GM21423 (cell line): ENCODE results near the gene IL1RAPL2.

Experiments used
- ATAC-seq: cut with Tn5 transposase; IDR thresholded peaks from one replicate; pipeline ENCODE4 v1.9.1; 2021; ENCODE audit warnings: mild to moderate bottlenecking, moderate library complexity; ENCODE audit not compliant: unreplicated experiment

The IL1RAPL2 gene

DNA sequence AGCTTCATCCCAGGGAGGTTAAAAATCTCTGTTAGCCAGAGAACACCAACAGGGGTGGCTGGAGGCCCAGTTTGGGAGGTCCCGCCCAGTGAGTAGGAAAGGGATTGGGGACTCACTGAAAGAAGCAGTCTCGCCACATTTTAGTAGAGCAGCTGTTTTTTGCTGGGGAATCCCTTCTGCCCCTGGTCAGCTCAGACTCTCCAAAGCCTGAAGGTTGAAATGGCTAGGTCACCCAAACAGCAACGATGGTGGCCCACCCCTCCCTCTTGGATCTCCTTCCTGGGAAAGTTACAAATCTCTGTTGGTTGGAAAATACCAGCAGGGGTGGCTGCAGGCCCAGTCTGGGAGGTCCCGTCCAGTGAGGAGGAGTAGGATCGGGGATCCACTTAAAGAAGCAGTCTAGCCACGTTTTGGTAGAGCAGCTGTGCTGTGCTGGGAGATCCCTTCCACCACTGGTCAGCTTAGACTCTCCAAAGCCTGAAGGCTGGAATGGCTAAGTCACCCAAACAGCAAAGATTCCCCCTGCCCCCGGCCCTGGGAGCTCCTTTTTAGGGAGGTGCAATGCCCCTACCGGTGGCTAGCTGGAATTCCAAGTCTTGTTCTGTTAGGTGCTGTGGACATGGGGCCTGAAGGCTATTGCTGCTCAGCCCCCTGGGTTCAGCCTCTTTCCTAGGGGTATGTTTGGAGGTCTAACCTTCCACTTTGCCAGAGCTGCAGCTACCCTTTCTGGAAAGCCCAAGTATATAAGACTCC is 694.5 kb downstream of the IL1RAPL2 start:
- no peak for ATAC-seq

- no peak for ATAC-seq
Observed at GRCh38 chrX:105263171-105263570, 697.2 kb downstream of the IL1RAPL2 start.

DNA sequence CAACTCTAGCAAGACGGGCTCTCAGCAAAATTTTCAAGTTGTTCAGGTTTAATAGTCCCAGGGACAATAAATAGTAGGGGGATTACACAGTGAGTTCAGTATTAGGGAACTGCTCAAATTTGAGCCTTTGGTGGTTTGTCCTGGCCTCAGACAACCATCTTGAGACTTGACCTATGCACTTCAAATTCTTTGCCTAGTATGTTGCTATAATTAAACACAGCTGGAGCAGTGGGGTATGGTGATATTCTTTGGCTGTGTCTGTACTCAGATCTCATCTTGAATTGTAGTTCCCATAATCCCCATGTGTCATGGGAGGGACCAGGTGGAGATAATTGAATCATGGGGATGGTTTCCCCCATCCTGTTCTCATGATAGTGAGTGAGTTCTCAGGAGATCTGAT is 697.8 kb downstream of the IL1RAPL2 start:
- no peak for ATAC-seq

GRCh38 chrX:105265093-105265492 is 699.1 kb downstream of the IL1RAPL2 start:
- no peak for ATAC-seq

DNA sequence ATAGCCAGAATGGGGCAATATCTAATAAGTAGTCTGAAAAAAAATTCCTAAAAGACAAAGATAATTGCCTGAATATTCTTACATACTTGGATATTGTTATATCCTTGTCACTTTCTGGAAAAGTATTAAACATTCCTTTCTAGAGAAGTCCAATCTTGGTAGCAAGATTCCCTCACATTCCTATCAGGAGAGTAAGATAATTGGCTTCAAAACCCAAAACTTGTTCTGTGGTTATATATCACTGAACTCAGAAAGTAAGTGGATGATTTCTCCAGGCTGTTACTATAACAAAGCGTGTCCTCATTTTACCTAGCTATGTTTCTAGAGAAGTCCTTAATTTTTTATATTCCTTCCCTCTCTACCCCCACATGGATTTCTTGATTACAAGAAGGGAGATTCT is 700.5 kb downstream of the IL1RAPL2 start:
- no peak for ATAC-seq

DNA sequence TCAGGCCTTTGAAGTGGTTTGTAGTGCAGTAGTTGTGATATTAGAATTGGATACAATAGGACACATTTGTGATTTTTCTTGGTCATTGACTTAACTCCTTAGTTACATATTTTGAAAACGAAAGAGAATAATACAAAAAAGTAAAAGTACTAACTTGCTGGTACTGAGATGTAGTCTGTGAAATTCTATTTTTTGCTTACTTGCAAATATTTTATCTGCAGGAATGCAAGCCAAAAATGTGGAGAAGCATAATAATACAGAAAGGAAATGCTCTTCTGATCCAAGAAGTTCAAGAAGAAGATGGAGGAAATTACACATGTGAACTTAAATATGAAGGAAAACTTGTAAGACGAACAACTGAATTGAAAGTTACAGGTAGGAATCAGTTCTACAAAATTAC is 701.2 kb downstream of the IL1RAPL2 start:
- no peak for ATAC-seq

DNA sequence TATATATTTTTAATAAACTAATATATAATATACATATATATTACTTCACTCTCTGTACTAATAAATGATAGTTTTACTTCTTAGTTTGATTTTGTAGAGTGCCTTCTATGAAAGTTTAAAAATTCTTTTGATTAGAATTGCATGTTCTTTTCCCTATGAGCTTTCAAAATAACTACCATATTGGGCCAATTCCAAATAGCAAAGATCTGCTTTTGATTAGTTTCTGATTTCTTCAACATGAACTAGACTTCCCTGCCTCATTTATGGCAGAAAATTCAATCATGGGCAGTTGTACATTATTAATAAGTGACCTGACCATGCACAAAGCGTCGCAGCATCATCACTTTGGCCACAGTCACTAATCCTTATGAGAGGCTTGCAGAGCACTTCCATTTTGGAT is 703.4 kb downstream of the IL1RAPL2 start:
- ATAC-seq, result no peak

DNA sequence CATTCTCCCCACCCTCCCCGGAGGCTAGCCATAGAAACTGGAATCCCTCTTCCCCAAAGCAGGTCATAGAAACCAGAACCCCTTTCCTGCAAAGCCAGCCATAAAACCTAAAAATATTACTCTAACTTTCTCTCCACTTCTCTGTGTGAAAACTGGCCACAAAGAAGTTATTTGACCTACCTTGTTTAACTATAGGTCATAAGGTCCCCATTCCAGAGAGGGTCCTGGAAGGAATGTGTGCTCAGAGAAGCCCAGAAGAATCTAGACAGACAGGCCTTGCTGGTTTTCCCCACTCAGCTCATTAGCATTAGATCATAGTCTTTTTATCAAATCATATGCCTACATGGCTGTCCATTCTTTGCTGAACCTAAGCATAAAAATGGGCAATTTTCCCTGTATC is 707.3 kb downstream of the IL1RAPL2 start:
- no peak for ATAC-seq

GRCh38 chrX:105274091-105274490 is 708.1 kb downstream of the IL1RAPL2 start:
- no peak for ATAC-seq

GRCh38 chrX:105277132-105277531 is 711.1 kb downstream of the IL1RAPL2 start:
- no peak for ATAC-seq

GRCh38 chrX:105282077-105282476 is 716.1 kb downstream of the IL1RAPL2 start:
- ATAC-seq, result no peak

GRCh38 chrX:105297041-105297440 is 731.0 kb downstream of the IL1RAPL2 start:
- ATAC-seq, result no peak

- ATAC-seq, result no peak
Observed at GRCh38 chrX:105299286-105299685, 733.3 kb downstream of the IL1RAPL2 start.

- ATAC-seq, result no peak
Observed at GRCh38 chrX:105302246-105302645, 736.2 kb downstream of the IL1RAPL2 start.

DNA sequence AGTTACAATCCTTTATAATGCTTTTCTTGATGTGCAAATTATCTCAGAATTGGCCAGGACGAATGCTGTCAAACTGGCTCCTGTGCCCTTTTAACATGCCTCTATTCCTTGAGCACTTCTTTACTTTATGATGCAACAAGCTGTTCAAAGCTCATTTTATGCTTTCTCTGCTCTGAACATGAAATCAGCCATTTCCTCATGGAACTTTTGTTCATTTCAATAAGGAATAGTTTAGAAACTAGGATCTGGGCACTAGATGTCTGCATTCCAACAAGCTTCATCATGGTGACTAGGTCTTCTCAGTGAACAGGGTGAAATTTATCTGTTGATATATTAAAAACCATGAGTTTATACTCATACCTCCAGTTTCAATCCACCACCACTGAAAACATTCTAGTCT is 741.8 kb downstream of the IL1RAPL2 start:
- no peak for ATAC-seq

DNA sequence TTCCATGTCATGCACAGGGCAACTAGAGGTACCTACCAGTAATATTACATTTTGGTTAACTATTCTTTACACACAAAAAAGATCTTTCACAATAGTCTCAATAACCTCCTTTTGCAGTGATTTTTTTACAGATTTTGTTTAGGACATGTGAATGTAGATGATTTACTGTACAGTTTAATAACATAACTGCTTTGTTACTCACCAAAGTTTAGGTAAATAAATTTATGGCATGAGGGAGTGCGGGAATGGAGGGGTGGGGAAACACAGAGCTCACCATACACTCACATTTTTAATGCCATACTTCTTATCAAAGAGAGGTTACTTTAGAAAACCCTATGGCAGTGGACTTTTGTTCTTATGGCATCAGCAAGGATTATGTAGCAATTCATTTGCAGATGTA is 747.6 kb downstream of the IL1RAPL2 start:
- no peak for ATAC-seq

- no peak for ATAC-seq
Observed at GRCh38 chrX:105314458-105314857, 748.5 kb downstream of the IL1RAPL2 start.

- no peak for ATAC-seq
Observed at GRCh38 chrX:105315248-105315647, 749.2 kb downstream of the IL1RAPL2 start.

- ATAC-seq, result no peak
Observed at GRCh38 chrX:105317117-105317516, 751.1 kb downstream of the IL1RAPL2 start.

- no peak for ATAC-seq
Observed at GRCh38 chrX:105323928-105324327, 757.9 kb downstream of the IL1RAPL2 start.

DNA sequence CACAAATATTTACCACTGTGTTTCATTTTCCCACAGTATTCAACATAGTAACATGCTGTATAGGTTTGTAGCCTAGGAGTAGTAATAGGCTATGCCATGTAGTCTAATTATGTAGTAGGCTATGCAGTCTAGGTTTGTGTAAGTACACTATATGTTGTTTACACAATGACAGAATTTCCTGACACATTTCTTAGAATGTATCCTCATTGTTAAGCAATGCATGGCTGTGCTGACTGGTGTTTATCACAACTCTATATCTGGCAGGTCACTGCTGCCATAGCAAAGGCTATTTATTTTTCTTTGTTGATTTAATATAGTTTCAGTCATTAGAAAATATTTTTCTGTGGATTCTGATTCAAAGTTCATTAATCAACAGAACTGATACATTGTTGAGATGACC is 762.8 kb downstream of the IL1RAPL2 start:
- no peak for ATAC-seq

GRCh38 chrX:105331244-105331643 is 765.2 kb downstream of the IL1RAPL2 start:
- ATAC-seq, result no peak

GRCh38 chrX:105347373-105347772 is 781.4 kb downstream of the IL1RAPL2 start:
- ATAC-seq, result no peak
